Thoracic aorta (tissue), 2 donors: ENCODE data around the gene ENPP1. TPM values are rescaled to one million over a fixed set of nuclear protein-coding genes. Genes with fewer than 3 reads are reported as not detected.
A peak's percentile ranks its signal among the peaks of the same experiment; 100 is the strongest.

Source experiments
- ATAC-seq: fragments of 150-250 bp; one replicate; pipeline ENCODE4 v1.8.0; 2017; ENCODE audit warnings: low read depth; ENCODE audit not compliant: insufficient number of reproducible peaks, low FRiP score
- DNase-seq: peaks from one replicate; pipeline ENCODE4 v3.0.0-alpha.2; 2020; ENCODE audit warnings: low spot score
- H3K27ac ChIP-seq, 2 donors: fragments of 200-600 bp; sonication (generic); 1 replicate in 1 of 2; 2 replicates in 1 of 2; pipeline ENCODE4 v1.5.1; 2016; ENCODE audit warnings: mild to moderate bottlenecking in 2 of 2, moderate library complexity in 2 of 2
- H3K27me3 ChIP-seq: fragments of 200-600 bp; sonication (generic); replicated peaks from 2 replicates; pipeline ENCODE4 v1.6.0; 2016; ENCODE audit warnings: mild to moderate bottlenecking; ENCODE audit not compliant: insufficient read depth
- H3K36me3 ChIP-seq: fragments of 200-600 bp; sonication (generic); one replicate; pipeline ENCODE4 v1.5.1; 2016
- H3K4me1 ChIP-seq, 2 donors: fragments of 200-600 bp; sonication (generic); 1 replicate in 1 of 2; 2 replicates in 1 of 2; pipeline versions ENCODE4 v1.5.1 to v1.6.0; 2016; ENCODE audit warnings: low read depth in 2 of 2, mild to moderate bottlenecking in 1 of 2; ENCODE audit not compliant: control insufficient read depth in 1 of 2
- H3K4me3 ChIP-seq: fragments of 200-600 bp; sonication (generic); 2 replicates; pipeline ENCODE4 v1.5.1; 2016; ENCODE audit warnings: mild to moderate bottlenecking
- H3K9me3 ChIP-seq: fragments of 200-600 bp; sonication (generic); 2 replicates; pipeline ENCODE4 v1.5.1; 2016
- total RNA-seq, 2 donors: library from RNA; depleted of rRNA; stranded (reverse); fragments of >200 nt; gene quantifications; one replicate each; pipeline versions ENCODE4 v1.1.0 to v1.2.3, GENCODE V29; 2016
- TF ChIP-seq, protein P1 (sequence below): fragments of 200-600 bp; sonication (generic); IDR thresholded peaks from one replicate; pipeline ENCODE4 v1.5.1; 2019; ENCODE audit warnings: antibody characterized with exemption

ENPP1 gene
- total RNA-seq, 2 donors from 2014 or later: 27.8 to 40.5 TPM

DNA sequence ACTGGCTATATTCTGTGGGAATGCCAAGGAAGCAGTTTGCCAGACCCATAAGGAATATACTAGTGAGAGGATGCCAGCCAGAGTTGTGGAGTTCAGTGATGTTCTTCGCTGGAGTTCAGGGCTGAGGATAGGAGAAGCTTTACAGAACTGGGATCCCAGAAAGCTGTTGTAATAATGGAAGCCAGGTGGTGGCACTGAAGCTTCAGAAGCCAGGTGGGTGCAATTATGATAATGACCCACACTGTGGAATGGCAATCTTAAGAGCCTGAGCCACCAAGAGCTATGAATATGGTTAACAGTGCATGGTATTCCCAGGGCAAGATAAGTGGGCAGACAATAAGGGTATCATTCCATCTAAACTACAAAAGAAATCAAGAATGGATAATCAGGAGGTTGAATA, 25.1 kb upstream of the ENPP1 start:
- TF ChIP-seq, protein P1, sequence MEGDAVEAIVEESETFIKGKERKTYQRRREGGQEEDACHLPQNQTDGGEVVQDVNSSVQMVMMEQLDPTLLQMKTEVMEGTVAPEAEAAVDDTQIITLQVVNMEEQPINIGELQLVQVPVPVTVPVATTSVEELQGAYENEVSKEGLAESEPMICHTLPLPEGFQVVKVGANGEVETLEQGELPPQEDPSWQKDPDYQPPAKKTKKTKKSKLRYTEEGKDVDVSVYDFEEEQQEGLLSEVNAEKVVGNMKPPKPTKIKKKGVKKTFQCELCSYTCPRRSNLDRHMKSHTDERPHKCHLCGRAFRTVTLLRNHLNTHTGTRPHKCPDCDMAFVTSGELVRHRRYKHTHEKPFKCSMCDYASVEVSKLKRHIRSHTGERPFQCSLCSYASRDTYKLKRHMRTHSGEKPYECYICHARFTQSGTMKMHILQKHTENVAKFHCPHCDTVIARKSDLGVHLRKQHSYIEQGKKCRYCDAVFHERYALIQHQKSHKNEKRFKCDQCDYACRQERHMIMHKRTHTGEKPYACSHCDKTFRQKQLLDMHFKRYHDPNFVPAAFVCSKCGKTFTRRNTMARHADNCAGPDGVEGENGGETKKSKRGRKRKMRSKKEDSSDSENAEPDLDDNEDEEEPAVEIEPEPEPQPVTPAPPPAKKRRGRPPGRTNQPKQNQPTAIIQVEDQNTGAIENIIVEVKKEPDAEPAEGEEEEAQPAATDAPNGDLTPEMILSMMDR: no peak
- ATAC-seq (no peak), DNase-seq (no peak)
- Histone ChIP-seq H3K4me3 (no peak overlapping the region), H3K9me3 (no peaks in the 10 kb centered on the region), H3K27ac (no peak overlapping the region), H3K27me3 (no peaks in the 10 kb centered on the region), H3K4me1 (peaks cover 6 to 24% of the 10 kb centered on the region in 2 donors), H3K36me3 (no peaks in the 10 kb centered on the region)

DNA sequence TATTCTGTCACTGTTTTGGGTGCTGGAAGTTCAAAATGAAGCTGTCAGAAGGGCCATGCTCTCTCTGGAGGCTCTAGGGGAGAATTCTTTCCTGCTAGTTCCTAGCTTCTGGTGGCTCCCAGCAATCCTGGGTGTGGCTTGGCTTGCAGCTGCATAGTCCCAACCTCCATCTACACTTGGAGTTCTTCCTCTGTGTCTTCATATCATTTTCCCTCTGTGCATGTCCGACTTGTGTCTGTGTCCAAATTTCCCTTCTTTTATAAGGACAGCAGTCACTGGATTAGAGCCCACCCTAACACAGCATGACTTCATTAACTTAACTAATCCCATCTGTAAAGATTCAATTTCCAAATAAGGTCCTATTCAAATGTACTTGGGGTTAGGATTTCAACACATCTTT, 23.3 kb upstream of the ENPP1 start:
- Histone ChIP-seq H3K36me3 (no peaks in the 10 kb centered on the region), H3K27me3 (no peaks in the 10 kb centered on the region), H3K4me3 (no peak overlapping the region), H3K4me1 (peaks cover 0 to 14% of the 10 kb centered on the region in 2 donors), H3K27ac (no peak overlapping the region), H3K9me3 (no peaks in the 10 kb centered on the region)
- TF ChIP-seq, protein P1: no peak
- ATAC-seq (no peak), DNase-seq (no peak)

DNA sequence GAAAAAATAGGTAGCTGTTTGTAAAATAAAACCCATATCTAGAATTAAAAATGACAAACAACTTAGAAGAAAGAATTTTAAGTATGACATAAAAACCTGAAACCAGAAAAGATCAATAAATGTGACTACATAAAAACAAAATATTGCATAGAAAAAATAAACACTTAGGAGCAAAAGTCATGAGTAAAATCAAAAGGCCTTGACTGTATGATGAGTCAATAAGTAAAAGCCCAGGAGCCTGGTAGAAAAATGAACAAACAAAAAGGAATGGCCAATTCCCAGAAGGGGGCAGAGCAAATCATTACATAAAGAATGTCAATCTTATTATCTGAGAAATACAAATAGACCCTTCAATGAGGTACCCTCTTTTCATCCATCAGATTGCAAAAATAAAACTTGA, 20.7 kb upstream of the ENPP1 start:
- no peak overlapping the region for H3K4me3 ChIP-seq
- TF ChIP-seq, protein P1: no peak
- peaks cover 0 to 10% of the 10 kb centered on the region in 2 donors for H3K4me1 ChIP-seq
- H3K36me3 ChIP-seq: no peaks in the 10 kb centered on the region
- no peak overlapping the region for H3K27ac ChIP-seq
- no peaks in the 10 kb centered on the region for H3K9me3 ChIP-seq
- ATAC-seq (no peak), DNase-seq (no peak)
- H3K27me3 ChIP-seq: no peaks in the 10 kb centered on the region

DNA sequence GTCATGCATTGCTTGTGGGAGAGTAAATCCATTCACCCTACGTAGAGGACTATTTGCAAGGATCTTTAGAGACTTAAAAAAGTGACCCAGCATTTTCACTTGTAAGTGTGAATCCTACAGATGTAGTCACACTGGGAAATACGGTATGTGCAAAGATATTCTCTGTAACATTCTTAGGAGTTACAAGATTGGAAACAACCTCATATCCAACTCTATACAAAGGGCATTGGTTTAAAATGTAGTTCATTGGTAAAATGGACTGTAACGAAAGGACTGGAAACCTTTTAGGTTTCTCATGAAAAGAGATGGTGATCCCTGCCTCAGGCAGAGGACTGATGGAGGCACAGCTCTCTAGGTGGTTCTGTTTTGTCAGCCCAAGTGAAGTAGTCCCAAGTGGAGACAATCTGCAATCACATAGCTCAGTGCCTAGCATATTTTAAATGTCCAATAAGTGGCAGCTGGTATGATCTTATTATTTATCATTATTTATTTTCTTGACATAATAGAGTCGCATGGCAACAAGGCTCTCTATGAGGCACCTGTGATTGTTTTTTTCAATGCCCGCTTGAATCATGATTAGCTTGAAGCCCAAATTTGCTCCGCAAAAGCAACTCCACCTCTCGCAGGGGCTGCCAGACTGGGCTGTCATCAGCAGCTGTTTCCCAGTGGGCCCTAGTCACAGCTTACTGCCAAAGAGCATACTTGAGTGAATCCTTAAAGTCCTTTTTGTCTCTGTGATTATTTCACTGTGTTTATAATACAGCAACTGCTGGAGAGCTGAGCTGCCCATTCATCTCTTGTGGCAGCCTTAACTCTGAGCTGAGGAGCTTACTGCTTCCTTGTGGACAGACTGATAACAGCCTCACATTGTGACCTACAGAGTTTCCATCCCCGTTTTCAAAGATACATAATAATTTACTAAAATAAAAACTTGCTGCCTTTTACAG, 19.8 kb upstream of the ENPP1 start:
- no peak for DNase-seq
- H3K27me3 ChIP-seq: no peaks in the 10 kb centered on the region
- H3K4me1 ChIP-seq: peaks cover 0 to 10% of the 10 kb centered on the region in 2 donors
- H3K27ac ChIP-seq: no peak overlapping the region
- no peaks in the 10 kb centered on the region for H3K36me3 ChIP-seq
- ATAC-seq: peak; percentile 79
- H3K4me3 ChIP-seq: no peak overlapping the region
- no peaks in the 10 kb centered on the region for H3K9me3 ChIP-seq
- TF ChIP-seq, protein P1: no peak

DNA sequence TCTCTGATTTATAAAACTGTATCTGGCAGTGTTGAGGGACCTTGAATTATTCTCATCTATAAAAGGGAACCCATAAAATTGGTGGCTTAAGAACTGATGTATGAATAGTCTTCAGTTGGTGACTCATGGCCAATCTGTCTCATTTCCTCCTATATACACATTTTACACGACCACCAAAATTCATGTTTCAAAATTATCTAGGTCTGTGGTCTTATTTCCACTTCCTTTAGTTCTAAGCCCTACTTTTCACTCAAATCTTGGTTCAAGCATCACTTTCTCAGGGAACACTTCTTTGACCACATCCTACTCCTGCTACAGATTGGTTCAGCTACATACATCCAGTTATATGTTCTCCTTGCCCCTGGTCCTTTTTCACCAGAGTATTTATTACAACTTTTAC, 18.6 kb upstream of the ENPP1 start:
- Histone ChIP-seq H3K27ac (no peak overlapping the region), H3K27me3 (no peaks in the 10 kb centered on the region), H3K36me3 (no peaks in the 10 kb centered on the region), H3K4me3 (no peak overlapping the region), H3K9me3 (no peaks in the 10 kb centered on the region), H3K4me1 (peaks cover 0 to 10% of the 10 kb centered on the region in 2 donors)
- TF ChIP-seq, protein P1: no peak
- ATAC-seq (no peak), DNase-seq (no peak)
